CD14-positive monocyte (primary cell): ENCODE results near the gene CHCHD6. TPM values are rescaled to one million over a fixed set of nuclear protein-coding genes. Genes with fewer than 3 reads are reported as not detected.

Experiments
- DNase-seq, 3 donors: peaks; one replicate each; pipeline ENCODE4 v3.0.0-alpha.2; 2011 to 2022
- H2AFZ ChIP-seq: 2 replicates; pipeline ENCODE4 v1.6.0; 2012; ENCODE audit warnings: mild to moderate bottlenecking, low read depth, low read length, inconsistent platforms; ENCODE audit not compliant: insufficient read depth, poor library complexity, severe bottlenecking
- H3K27ac ChIP-seq, 2 donors: 1 replicate in 1 of 2; 2 replicates in 1 of 2; pipeline ENCODE4 v1.5.1; 2012 to 2013; ENCODE audit warnings: low read length in 2 of 2, control low read depth in 1 of 2, inconsistent platforms in 1 of 2, low read depth in 1 of 2, mild to moderate bottlenecking in 1 of 2
- H3K27me3 ChIP-seq, 2 donors: one replicate each; pipeline versions ENCODE4 v1.6.0 to v1.6.1; 2011 to 2013; ENCODE audit warnings: low read length in 2 of 2; ENCODE audit not compliant: control insufficient read depth in 2 of 2, insufficient read depth in 2 of 2
- H3K36me3 ChIP-seq, 2 donors: replicated peaks in 1 of 2; 1 replicate in 1 of 2; 2 replicates in 1 of 2; pipeline versions ENCODE4 v1.5.1 to v1.6.1; 2012 to 2013; ENCODE audit warnings: low read length in 2 of 2, control low read depth in 1 of 2, inconsistent platforms in 1 of 2, mild to moderate bottlenecking in 1 of 2; ENCODE audit not compliant: insufficient read depth in 2 of 2, control insufficient read depth in 1 of 2
- H3K4me1 ChIP-seq, 2 donors: 1 replicate in 1 of 2; 2 replicates in 1 of 2; pipeline versions ENCODE4 v1.5.1 to v1.6.1; 2012 to 2013; ENCODE audit warnings: low read length in 2 of 2, control low read depth in 1 of 2, inconsistent platforms in 1 of 2, mild to moderate bottlenecking in 1 of 2, moderate library complexity in 1 of 2; ENCODE audit not compliant: insufficient read depth in 2 of 2, control insufficient read depth in 1 of 2
- H3K4me2 ChIP-seq: replicated peaks from 2 replicates; pipeline ENCODE3; 2012; ENCODE audit warnings: low read length, moderate library complexity, mild to moderate bottlenecking; ENCODE audit not compliant: poor library complexity, severe bottlenecking; ENCODE audit errors: extremely low read depth
- H3K4me3 ChIP-seq, 3 experiments: fragments of 200-600 bp in 1 of 3; sonication (generic) in 1 of 3; replicated peaks in 1 of 3; 1 replicate in 2 of 3; 2 replicates in 1 of 3; pipeline ENCODE4 v1.5.1; 2011 to 2013; ENCODE audit warnings: low read length in 3 of 3, mild to moderate bottlenecking in 3 of 3, control low read depth in 2 of 3, low read depth in 2 of 3, inconsistent platforms in 1 of 3, moderate library complexity in 1 of 3
- H3K79me2 ChIP-seq: 2 replicates; pipeline ENCODE4 v1.6.0; 2012; ENCODE audit warnings: mild to moderate bottlenecking, control low read depth, inconsistent platforms, low read length, moderate library complexity; ENCODE audit not compliant: insufficient read depth
- H3K9ac ChIP-seq: 2 replicates; pipeline ENCODE4 v1.6.0; 2017; ENCODE audit warnings: low read length, mild to moderate bottlenecking; ENCODE audit not compliant: insufficient read depth, poor library complexity, severe bottlenecking
- H3K9me3 ChIP-seq, 2 donors: replicated peaks in 1 of 2; 1 replicate in 1 of 2; 2 replicates in 1 of 2; pipeline versions ENCODE4 v1.5.1 to v1.6.1; 2012 to 2013; ENCODE audit warnings: low read length in 2 of 2, control low read depth in 1 of 2; ENCODE audit not compliant: control insufficient read depth in 1 of 2, insufficient read depth in 1 of 2
- H4K20me1 ChIP-seq: 2 replicates; pipeline ENCODE4 v1.6.0; 2012; ENCODE audit warnings: mild to moderate bottlenecking, low read length, control low read depth, moderate library complexity; ENCODE audit not compliant: insufficient read depth
- H3K27ac Mint-ChIP-seq, 7 donors: one replicate each; pipeline ENCODE4 v1.8.0; 2020; ENCODE audit warnings: mild to moderate bottlenecking in 7 of 7, mixed read lengths in 7 of 7, moderate library complexity in 6 of 7, inconsistent platforms in 2 of 7
- H3K27me3 Mint-ChIP-seq, 3 donors: one replicate each; pipeline ENCODE4 v1.8.0; 2021 to 2022; ENCODE audit warnings: low read depth in 3 of 3, mild to moderate bottlenecking in 3 of 3, mixed read lengths in 3 of 3, moderate library complexity in 3 of 3, inconsistent platforms in 1 of 3
- H3K36me3 Mint-ChIP-seq, 2 donors: one replicate each; pipeline ENCODE4 v1.8.0; 2020; ENCODE audit warnings: mixed read lengths in 2 of 2, inconsistent platforms in 1 of 2, mild to moderate bottlenecking in 1 of 2
- H3K4me1 Mint-ChIP-seq: one replicate; pipeline ENCODE4 v1.8.0; 2020; ENCODE audit warnings: mild to moderate bottlenecking, mixed read lengths
- H3K4me3 Mint-ChIP-seq, 2 donors: one replicate each; pipeline ENCODE4 v1.8.0; 2020; ENCODE audit warnings: mild to moderate bottlenecking in 2 of 2, mixed read lengths in 2 of 2, moderate library complexity in 1 of 2
- H3K9me3 Mint-ChIP-seq, 7 donors: one replicate each; pipeline ENCODE4 v1.8.0; 2020 to 2022; ENCODE audit warnings: mixed read lengths in 7 of 7, mild to moderate bottlenecking in 6 of 7, moderate library complexity in 6 of 7, inconsistent platforms in 2 of 7
- WGBS: methylation state at CpG from one replicate; pipeline ENCODE4 v1.1.5; 2013; ENCODE audit warnings: missing lambda C conversion rate; ENCODE audit not compliant: insufficient coverage; 5-methylcytosine and 5-hydroxymethylcytosine counted together
- intact Hi-C, 2 donors: fragments of 100-400 bp; cut with micrococcal nuclease; formaldehyde crosslinking; loops; one replicate each; pipeline versions ENCODE4 v1.15.0 to v1.15.1; 2023
- polyA plus RNA-seq, 3 donors: library from polyadenylated mRNA; depleted of rRNA in 1 of 3; unstranded in 2 of 3; stranded (reverse) in 1 of 3; fragments of 300-500 nt in 2 of 3; fragments of >200 nt in 1 of 3; fragmentation: Illumina TruSeq in 2 of 3; gene quantifications; 1 replicate in 2 of 3; 2 replicates in 1 of 3; pipeline ENCODE4 v1.2.3, GENCODE V29; 2012 to 2021
- TF ChIP-seq, protein P1 (sequence below): fragments of 200-600 bp; IDR thresholded peaks from one replicate; pipeline ENCODE4 v1.8.0; 2022; ENCODE audit warnings: antibody characterized with exemption, mild to moderate bottlenecking

The CHCHD6 gene
- polyA plus RNA-seq, 3 donors = 1.1 to 1.8 (median 1.8) TPM

DNA sequence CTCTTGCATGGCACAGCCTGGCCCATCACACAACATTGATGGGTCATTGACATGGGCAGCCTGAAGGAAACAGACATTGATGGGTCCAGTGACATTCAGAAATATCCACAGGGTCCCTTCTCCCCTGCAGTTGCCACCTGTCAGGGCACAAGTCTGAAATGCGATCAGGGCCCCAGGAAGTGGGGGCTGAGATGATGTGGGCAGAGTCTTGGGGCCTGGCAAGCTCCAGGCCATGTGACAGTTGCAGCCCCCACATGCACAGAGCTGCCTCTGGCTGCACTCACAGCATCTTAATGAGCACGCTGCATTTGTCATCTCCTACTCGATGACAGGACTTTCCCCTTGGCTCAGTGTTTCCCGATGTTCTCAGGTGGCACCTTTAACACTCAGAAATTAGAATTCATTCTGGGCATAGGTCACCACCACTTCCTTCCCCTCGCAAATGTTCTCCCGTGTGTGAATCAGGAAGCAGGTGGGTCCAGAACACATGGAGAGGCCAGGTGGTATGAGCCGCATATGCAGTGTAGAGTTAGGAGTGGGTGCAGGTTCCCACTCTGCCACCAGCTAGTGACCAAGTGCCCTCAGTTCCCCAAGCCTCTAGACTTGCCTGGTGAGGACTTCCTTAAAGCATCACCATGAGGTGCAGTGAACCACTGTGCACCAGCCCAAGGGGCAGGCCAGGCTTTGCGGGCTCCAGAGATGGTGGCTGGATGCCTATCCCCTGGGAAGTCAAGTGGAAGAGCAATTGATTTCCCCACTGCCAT lies 47.5 kb upstream of the CHCHD6 start:
- Histone ChIP-seq H3K9ac (no peak overlapping the region), H3K9me3 (peaks cover 12 to 13% of the 10 kb centered on the region in 2 donors), H3K27ac (no peak overlapping the region), H3K4me2 (no peak overlapping the region), H4K20me1 (no peaks in the 10 kb centered on the region), H3K36me3 (no peaks in the 10 kb centered on the region), H3K4me3 (no peak overlapping the region), H2AFZ (no peak overlapping the region), H3K27me3 (peaks cover 0 to 11% of the 10 kb centered on the region in 2 donors), H3K4me1 (peaks cover 2 to 13% of the 10 kb centered on the region in 2 donors), H3K79me2 (no peaks in the 10 kb centered on the region)
- peaks cover 7% of the 10 kb centered on the region for H3K4me1 Mint-ChIP-seq
- TF ChIP-seq, protein P1, sequence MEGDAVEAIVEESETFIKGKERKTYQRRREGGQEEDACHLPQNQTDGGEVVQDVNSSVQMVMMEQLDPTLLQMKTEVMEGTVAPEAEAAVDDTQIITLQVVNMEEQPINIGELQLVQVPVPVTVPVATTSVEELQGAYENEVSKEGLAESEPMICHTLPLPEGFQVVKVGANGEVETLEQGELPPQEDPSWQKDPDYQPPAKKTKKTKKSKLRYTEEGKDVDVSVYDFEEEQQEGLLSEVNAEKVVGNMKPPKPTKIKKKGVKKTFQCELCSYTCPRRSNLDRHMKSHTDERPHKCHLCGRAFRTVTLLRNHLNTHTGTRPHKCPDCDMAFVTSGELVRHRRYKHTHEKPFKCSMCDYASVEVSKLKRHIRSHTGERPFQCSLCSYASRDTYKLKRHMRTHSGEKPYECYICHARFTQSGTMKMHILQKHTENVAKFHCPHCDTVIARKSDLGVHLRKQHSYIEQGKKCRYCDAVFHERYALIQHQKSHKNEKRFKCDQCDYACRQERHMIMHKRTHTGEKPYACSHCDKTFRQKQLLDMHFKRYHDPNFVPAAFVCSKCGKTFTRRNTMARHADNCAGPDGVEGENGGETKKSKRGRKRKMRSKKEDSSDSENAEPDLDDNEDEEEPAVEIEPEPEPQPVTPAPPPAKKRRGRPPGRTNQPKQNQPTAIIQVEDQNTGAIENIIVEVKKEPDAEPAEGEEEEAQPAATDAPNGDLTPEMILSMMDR = no peak
- no peak overlapping the region for H3K4me3 Mint-ChIP-seq
- peaks cover 7 to 19% (median 13%) of the 10 kb centered on the region in 7 donors for H3K9me3 Mint-ChIP-seq
- no peaks in the 10 kb centered on the region for H3K36me3 Mint-ChIP-seq
- no peak for DNase-seq
- intact Hi-C loops = no loop called here
- no peak overlapping the region for H3K27ac Mint-ChIP-seq
- peaks cover 13 to 30% (median 19%) of the 10 kb centered on the region in 3 donors for H3K27me3 Mint-ChIP-seq
- 54% methylated on average over 4 of the region's 8 CpGs for WGBS

DNA sequence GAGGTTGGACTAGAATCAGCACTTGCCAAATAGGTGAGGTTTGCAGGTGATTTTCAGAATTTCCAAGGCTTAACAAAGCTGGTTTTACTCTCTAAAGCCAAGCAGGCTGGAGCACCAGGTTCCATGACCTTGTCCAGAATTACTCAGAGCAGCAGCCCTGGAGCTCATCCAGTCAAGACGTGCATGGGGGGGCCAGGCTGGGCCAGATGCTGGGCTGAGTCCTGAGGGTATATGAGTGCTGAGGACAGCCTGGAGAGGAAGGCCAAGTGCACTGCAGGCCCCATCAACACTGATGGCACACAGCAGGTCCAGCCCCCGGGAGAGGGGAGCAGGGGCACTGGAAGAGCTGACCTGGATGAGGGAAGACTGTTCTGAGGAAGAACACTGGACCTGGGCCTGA lies 46.1 kb upstream of the CHCHD6 start:
- Histone ChIP-seq H3K4me3 (no peak overlapping the region), H3K4me1 (peaks cover 2 to 13% of the 10 kb centered on the region in 2 donors), H3K9me3 (peaks cover 12 to 13% of the 10 kb centered on the region in 2 donors), H3K27ac (no peak overlapping the region), H2AFZ (no peak overlapping the region), H3K4me2 (no peak overlapping the region), H3K36me3 (no peaks in the 10 kb centered on the region), H3K27me3 (peaks cover 0 to 11% of the 10 kb centered on the region in 2 donors), H3K79me2 (no peaks in the 10 kb centered on the region), H4K20me1 (no peaks in the 10 kb centered on the region), H3K9ac (no peak overlapping the region)
- intact Hi-C loops = no loop called here
- H3K27me3 Mint-ChIP-seq = peaks cover 13 to 37% (median 25%) of the 10 kb centered on the region in 3 donors
- H3K4me3 Mint-ChIP-seq = no peak overlapping the region
- DNase-seq = no peak
- H3K27ac Mint-ChIP-seq = peak overlapping the region in 1 of 7 donors; percentile 21
- H3K36me3 Mint-ChIP-seq = no peaks in the 10 kb centered on the region
- H3K9me3 Mint-ChIP-seq = peaks cover 7 to 19% (median 13%) of the 10 kb centered on the region in 7 donors
- TF ChIP-seq, protein P1 = no peak
- peaks cover 7% of the 10 kb centered on the region for H3K4me1 Mint-ChIP-seq
- 100% methylated on average over 1 of the region's 2 CpGs for WGBS
